ENCODE measurements around the gene TAF4B.
"Not testable (repeated sequence)": the region's sequence is repeated elsewhere in the genome, so short reads cannot be mapped to it uniquely, and the experiment has no call there.

Gene TAF4B

DNA sequence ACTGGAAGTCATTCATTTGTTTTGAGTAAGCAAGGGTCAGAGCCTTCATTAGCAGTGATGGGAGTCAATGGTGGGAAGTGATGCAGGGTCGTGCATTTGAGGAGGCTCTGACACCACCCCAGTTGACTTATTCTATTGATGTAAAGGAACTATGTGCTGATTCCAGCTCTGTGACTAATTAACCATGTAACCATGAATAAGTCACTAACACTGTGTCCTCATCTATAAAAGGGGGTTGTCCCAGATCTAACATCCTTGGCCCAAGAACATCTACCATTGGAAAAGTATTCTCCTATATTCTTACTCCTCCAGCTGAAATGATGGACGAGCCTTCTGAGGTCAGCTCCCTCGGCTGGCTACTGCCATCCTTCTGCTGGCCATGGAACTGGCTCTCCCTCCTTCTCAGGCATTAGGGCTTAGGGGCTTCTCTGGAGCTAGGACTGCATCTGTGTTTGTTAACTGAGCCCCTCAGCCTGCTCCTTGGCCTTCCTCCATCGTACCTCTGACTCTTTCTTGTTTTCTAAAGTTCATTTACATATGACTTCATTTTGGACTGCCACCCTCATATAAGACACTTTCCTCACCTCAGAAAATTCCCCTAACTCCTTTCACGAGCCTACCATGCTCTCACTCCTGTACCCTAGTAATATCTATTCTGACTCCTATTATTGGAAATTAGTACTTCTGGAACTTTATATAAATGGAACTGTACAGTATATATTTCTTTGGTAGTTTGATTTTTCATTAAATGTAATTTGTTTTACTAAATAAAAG lies 206.6 kb downstream of the TAF4B start:
- no peak for DNase-seq

DNA sequence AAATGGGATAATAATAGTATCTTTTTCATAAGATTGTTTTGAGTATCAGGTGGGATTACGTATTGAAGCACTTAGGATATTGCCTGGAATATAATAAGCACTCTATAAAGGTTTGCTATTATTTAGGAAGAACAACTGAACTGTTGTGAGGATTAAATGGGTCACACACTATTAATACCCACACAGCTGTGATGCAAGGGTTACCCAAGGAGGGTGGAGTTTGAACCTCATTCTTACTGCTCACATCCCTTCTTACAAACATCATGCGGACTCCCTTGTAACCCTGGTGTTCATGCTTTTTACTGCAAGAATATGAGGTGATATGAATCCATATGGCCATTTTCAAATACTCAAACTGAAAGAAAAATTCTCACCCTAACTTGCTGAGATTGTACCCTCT lies 208.6 kb downstream of the TAF4B start:
- no peak for DNase-seq

DNA sequence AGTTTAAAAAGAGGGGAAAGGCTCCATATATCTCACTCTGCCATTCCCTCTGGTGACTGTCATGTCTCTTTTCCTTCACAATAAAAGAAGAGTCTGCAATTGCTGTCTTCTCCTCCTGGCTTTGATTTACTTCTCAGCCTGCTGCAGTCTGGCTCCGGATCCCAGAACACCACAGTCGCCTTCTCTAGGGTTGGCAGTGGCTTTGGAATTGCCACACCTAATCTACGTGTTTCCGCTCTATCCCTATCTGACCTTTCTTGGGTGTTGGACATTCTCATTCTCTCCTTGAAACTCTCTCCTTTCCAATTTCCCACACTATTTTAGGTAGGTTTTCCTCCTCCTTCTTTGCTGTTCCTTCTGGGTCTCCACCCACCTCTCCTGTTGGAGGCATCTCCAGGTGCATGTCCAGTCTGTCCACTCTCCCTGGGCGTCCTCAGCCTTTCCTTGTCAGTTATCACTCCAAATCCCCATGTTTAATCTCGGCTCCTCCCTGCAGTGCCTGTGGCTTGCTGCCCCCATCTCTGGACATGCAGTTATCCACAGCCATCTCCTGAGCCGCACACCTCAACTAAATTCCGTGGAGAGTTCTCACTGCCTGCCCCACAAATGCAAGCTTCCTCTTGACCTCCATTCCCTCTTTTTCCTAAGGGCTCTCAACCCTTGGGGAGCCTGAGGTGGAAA lies 209.3 kb downstream of the TAF4B start:
- no peak for DNase-seq

DNA sequence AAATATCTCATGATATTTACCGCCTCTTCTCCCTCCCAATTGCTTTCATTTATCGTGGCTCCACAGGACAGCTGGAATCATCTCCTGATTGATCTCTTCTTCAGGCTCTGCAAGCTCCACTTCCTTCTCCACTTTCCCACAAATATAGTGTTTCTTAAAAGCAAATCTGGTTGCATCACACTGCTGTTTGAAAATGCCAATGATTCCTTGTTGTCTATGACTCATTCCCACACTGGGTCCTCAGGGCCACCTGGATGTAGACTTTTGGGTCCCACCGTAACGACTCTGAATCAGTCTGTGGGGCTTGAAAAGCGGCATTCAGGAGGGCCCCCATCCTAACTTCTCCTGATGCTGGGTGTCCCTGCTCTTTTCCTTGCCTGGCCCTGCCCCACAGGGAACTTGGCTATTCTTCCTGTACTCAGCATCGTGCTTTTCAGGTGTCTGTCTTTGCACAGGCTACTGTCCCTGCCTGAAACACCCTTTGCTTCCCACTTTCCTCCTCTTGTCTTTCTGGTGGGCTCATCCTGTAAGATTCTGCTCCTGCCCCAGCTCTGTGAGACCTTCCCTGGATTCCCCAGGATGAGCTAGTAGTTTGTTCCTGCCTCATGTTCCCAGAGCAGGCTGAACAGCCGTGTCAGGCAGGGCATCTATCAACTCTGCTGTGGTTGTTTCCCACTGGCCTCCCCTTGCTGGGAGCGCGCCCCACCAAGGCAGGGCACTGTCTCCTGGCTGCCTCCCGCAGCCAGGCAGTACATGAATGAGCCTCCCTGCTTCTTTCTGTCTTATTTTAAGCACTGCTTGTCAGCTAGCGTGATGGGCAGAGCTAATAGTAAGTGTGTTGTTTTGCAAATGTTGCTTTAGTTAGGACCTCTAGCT lies 210.2 kb downstream of the TAF4B start:
- DNase-seq, result no peak

DNA sequence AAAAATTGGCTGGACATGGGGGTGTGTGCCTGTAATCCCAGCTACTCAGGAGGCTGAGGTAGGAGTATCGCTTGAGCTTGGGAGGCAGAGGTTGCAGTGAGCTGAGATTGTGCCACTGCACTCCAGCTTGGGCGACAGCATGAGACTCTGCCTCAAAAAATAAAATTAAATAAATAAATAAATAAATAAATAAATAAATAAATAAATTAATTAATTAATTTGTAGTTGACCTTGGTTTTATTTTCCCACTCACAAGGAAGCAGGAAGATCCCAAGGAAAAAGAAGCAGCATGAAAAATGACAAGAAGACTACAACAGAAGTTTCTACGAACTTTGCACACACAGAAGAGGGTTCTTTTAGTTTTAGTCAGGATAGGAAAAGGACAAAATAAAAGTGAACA lies 211.4 kb downstream of the TAF4B start:
- not testable (repeated sequence) for DNase-seq

DNA sequence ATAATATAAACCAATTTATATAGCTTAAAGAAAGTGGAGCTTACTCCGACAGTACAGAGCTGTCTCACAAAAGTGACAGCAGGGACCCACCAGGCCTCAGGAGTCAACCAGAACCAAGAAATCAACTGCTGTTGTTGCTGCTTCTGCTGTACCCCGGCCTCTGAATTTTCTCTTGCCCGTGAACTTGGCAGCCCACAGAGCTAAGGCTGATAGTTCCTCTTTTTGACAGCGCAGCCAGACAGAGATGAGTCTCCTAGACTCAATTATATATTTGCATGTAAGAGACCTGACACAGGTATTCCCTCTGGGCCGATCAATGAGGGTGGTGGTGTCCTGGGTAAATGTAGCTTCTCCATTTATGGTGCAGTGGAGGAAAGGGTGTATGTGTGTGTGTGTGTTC lies 212.7 kb downstream of the TAF4B start:
- DNase-seq, result no peak

DNA sequence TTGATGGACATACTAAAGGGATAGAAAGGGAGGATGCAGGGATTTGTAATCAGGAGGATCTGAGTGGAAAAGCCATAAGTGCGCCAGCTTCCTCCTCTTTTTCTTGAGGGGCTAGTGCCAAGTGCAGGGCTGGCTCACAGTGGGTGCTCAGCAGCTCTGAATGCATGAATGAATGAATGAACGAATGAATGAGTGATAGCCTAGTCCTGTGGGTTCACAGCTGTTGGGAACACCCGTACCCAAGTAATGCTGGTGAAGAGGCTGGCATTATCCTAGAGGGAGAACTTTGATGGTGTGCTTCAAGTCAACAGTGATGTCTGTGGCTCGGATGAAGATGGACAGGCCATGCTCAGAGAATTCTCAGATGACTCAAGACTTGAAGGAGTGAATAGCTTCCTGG lies 213.3 kb downstream of the TAF4B start:
- no peak for DNase-seq

DNA sequence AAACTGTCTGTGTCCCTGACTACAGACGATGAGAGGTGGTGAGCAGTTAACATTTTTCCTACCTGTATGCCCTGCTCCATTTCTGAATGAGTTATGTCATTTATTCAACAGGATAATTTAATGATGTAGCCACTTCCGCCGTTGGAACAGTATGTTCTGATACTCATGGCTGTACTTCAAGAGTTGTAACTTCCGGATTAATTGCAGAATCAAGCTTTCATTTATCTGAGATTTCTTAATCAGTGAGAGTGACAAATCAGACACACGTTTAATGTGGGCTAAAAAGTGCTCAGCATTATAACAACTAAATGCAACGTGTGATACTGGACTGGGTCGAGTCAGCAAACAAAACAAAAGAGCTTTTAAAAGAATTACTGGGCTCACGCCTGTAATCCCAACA lies 214.4 kb downstream of the TAF4B start:
- DNase-seq, result no peak
